ENCODE results near the gene DCUN1D3.
A peak's percentile ranks its signal among the peaks of the same experiment; 100 is the strongest.

The DCUN1D3 gene

GRCh38 chr16:20916942-20917341 is 16.8 kb upstream of the DCUN1D3 start:
- H3K36me3 ChIP-seq (ENCODE audit: control insufficient read depth in 1 of 2, insufficient read depth in 2 of 2, low read length in 2 of 2) = peaks cover 0 to 3% of the 10 kb centered on the region in 2 donors
- H3K27ac ChIP-seq (ENCODE audit: low read length) = no peak overlapping the region
- H3K4me1 ChIP-seq (ENCODE audit: control insufficient read depth in 1 of 2, insufficient read depth in 2 of 2, low read length in 2 of 2) = peaks cover 0 to 10% of the 10 kb centered on the region in 2 donors
- no peaks in the 10 kb centered on the region for H3K9me3 ChIP-seq (ENCODE audit: control insufficient read depth in 1 of 2, low read length in 2 of 2)
- no peaks in the 10 kb centered on the region for H3K27me3 ChIP-seq (ENCODE audit: low read depth, low read length)
- no peak overlapping the region for H3K4me3 ChIP-seq (ENCODE audit: low read depth in 1 of 2, low read length in 2 of 2)

- H3K4me1 ChIP-seq (ENCODE audit: control insufficient read depth in 1 of 2, insufficient read depth in 2 of 2, low read length in 2 of 2) = peaks cover 0 to 10% of the 10 kb centered on the region in 2 donors
- H3K4me3 ChIP-seq (ENCODE audit: low read depth in 1 of 2, low read length in 2 of 2) = no peak overlapping the region
- H3K27me3 ChIP-seq (ENCODE audit: low read depth, low read length) = no peaks in the 10 kb centered on the region
- no peaks in the 10 kb centered on the region for H3K9me3 ChIP-seq (ENCODE audit: control insufficient read depth in 1 of 2, low read length in 2 of 2)
- peaks cover 0 to 3% of the 10 kb centered on the region in 2 donors for H3K36me3 ChIP-seq (ENCODE audit: control insufficient read depth in 1 of 2, insufficient read depth in 2 of 2, low read length in 2 of 2)
- no peak overlapping the region for H3K27ac ChIP-seq (ENCODE audit: low read length)
Observed at GRCh38 chr16:20916289-20916688, 16.1 kb upstream of the DCUN1D3 start.

- Histone ChIP-seq H3K27ac (ENCODE audit: low read length) (peak overlapping the region; percentile 78), H3K4me3 (ENCODE audit: low read depth in 1 of 2, low read length in 2 of 2) (no peak overlapping the region), H3K27me3 (ENCODE audit: low read depth, low read length) (no peaks in the 10 kb centered on the region), H3K9me3 (ENCODE audit: control insufficient read depth in 1 of 2, low read length in 2 of 2) (no peaks in the 10 kb centered on the region), H3K4me1 (ENCODE audit: control insufficient read depth in 1 of 2, insufficient read depth in 2 of 2, low read length in 2 of 2) (peaks cover 0 to 14% of the 10 kb centered on the region in 2 donors), H3K36me3 (ENCODE audit: control insufficient read depth in 1 of 2, insufficient read depth in 2 of 2, low read length in 2 of 2) (no peaks in the 10 kb centered on the region)
Observed at GRCh38 chr16:20911361-20911760, 11.2 kb upstream of the DCUN1D3 start.

- H3K36me3 ChIP-seq (ENCODE audit: control insufficient read depth in 1 of 2, insufficient read depth in 2 of 2, low read length in 2 of 2) = peaks cover 0 to 5% of the 10 kb centered on the region in 2 donors
- no peak overlapping the region for H3K4me3 ChIP-seq (ENCODE audit: low read depth in 1 of 2, low read length in 2 of 2)
- no peaks in the 10 kb centered on the region for H3K9me3 ChIP-seq (ENCODE audit: control insufficient read depth in 1 of 2, low read length in 2 of 2)
- H3K27ac ChIP-seq (ENCODE audit: low read length) = peak overlapping the region; percentile 78
- H3K27me3 ChIP-seq (ENCODE audit: low read depth, low read length) = no peaks in the 10 kb centered on the region
- H3K4me1 ChIP-seq (ENCODE audit: control insufficient read depth in 1 of 2, insufficient read depth in 2 of 2, low read length in 2 of 2) = peaks cover 3 to 19% of the 10 kb centered on the region in 2 donors
Observed at GRCh38 chr16:20910781-20911321, 10.7 kb upstream of the DCUN1D3 start.

GRCh38 chr16:20906341-20907255 is 6.4 kb upstream of the DCUN1D3 start:
- Histone ChIP-seq H3K27ac (ENCODE audit: low read length) (peak overlapping the region; percentile 83), H3K27me3 (ENCODE audit: low read depth, low read length) (no peaks in the 10 kb centered on the region), H3K4me3 (ENCODE audit: low read depth in 1 of 2, low read length in 2 of 2) (peak overlapping the region in 1 of 2 donors; percentile 14), H3K9me3 (ENCODE audit: control insufficient read depth in 1 of 2, low read length in 2 of 2) (no peaks in the 10 kb centered on the region), H3K4me1 (ENCODE audit: control insufficient read depth in 1 of 2, insufficient read depth in 2 of 2, low read length in 2 of 2) (peaks cover 27 to 46% of the 10 kb centered on the region in 2 donors), H3K36me3 (ENCODE audit: control insufficient read depth in 1 of 2, insufficient read depth in 2 of 2, low read length in 2 of 2) (peaks cover 0 to 6% of the 10 kb centered on the region in 2 donors)

- no peaks in the 10 kb centered on the region for H3K9me3 ChIP-seq (ENCODE audit: control insufficient read depth in 1 of 2, low read length in 2 of 2)
- peaks cover 0 to 7% of the 10 kb centered on the region in 2 donors for H3K36me3 ChIP-seq (ENCODE audit: control insufficient read depth in 1 of 2, insufficient read depth in 2 of 2, low read length in 2 of 2)
- no peaks in the 10 kb centered on the region for H3K27me3 ChIP-seq (ENCODE audit: low read depth, low read length)
- peaks cover 27 to 46% of the 10 kb centered on the region in 2 donors for H3K4me1 ChIP-seq (ENCODE audit: control insufficient read depth in 1 of 2, insufficient read depth in 2 of 2, low read length in 2 of 2)
- peak overlapping the region; percentile 83 for H3K27ac ChIP-seq (ENCODE audit: low read length)
- H3K4me3 ChIP-seq (ENCODE audit: low read depth in 1 of 2, low read length in 2 of 2) = peak overlapping the region in 1 of 2 donors; percentile 14
Observed at GRCh38 chr16:20905576-20905975, 5.4 kb upstream of the DCUN1D3 start.

- peaks cover 27 to 46% of the 10 kb centered on the region in 2 donors for H3K4me1 ChIP-seq (ENCODE audit: control insufficient read depth in 1 of 2, insufficient read depth in 2 of 2, low read length in 2 of 2)
- peaks cover 0 to 9% of the 10 kb centered on the region in 2 donors for H3K36me3 ChIP-seq (ENCODE audit: control insufficient read depth in 1 of 2, insufficient read depth in 2 of 2, low read length in 2 of 2)
- H3K4me3 ChIP-seq (ENCODE audit: low read depth in 1 of 2, low read length in 2 of 2) = peak overlapping the region in 1 of 2 donors; percentile 26
- H3K27me3 ChIP-seq (ENCODE audit: low read depth, low read length) = no peaks in the 10 kb centered on the region
- H3K27ac ChIP-seq (ENCODE audit: low read length) = peak overlapping the region; percentile 83
- H3K9me3 ChIP-seq (ENCODE audit: control insufficient read depth in 1 of 2, low read length in 2 of 2) = no peaks in the 10 kb centered on the region
Observed at GRCh38 chr16:20904507-20905081, 4.4 kb upstream of the DCUN1D3 start.

- H3K4me3 ChIP-seq (ENCODE audit: low read depth in 1 of 2, low read length in 2 of 2) = peak overlapping the region in 1 of 2 donors; percentile 26
- H3K36me3 ChIP-seq (ENCODE audit: control insufficient read depth in 1 of 2, insufficient read depth in 2 of 2, low read length in 2 of 2) = peaks cover 0 to 9% of the 10 kb centered on the region in 2 donors
- no peaks in the 10 kb centered on the region for H3K27me3 ChIP-seq (ENCODE audit: low read depth, low read length)
- H3K9me3 ChIP-seq (ENCODE audit: control insufficient read depth in 1 of 2, low read length in 2 of 2) = no peaks in the 10 kb centered on the region
- peak overlapping the region; percentile 83 for H3K27ac ChIP-seq (ENCODE audit: low read length)
- peaks cover 30 to 50% of the 10 kb centered on the region in 2 donors for H3K4me1 ChIP-seq (ENCODE audit: control insufficient read depth in 1 of 2, insufficient read depth in 2 of 2, low read length in 2 of 2)
Observed at GRCh38 chr16:20903899-20904506, 3.8 kb upstream of the DCUN1D3 start.

GRCh38 chr16:20903116-20903898 is 3.1 kb upstream of the DCUN1D3 start:
- H3K36me3 ChIP-seq (ENCODE audit: control insufficient read depth in 1 of 2, insufficient read depth in 2 of 2, low read length in 2 of 2) = peaks cover 0 to 9% of the 10 kb centered on the region in 2 donors
- H3K27ac ChIP-seq (ENCODE audit: low read length) = peak overlapping the region; percentile 83
- H3K4me3 ChIP-seq (ENCODE audit: low read depth in 1 of 2, low read length in 2 of 2) = no peak overlapping the region
- no peaks in the 10 kb centered on the region for H3K27me3 ChIP-seq (ENCODE audit: low read depth, low read length)
- H3K9me3 ChIP-seq (ENCODE audit: control insufficient read depth in 1 of 2, low read length in 2 of 2) = no peaks in the 10 kb centered on the region
- peaks cover 37 to 57% of the 10 kb centered on the region in 2 donors for H3K4me1 ChIP-seq (ENCODE audit: control insufficient read depth in 1 of 2, insufficient read depth in 2 of 2, low read length in 2 of 2)

GRCh38 chr16:20902426-20902825 is 2.3 kb upstream of the DCUN1D3 start:
- H3K4me3 ChIP-seq (ENCODE audit: low read depth in 1 of 2, low read length in 2 of 2) = peak overlapping the region in 1 of 2 donors; percentile 88
- peaks cover 38 to 58% of the 10 kb centered on the region in 2 donors for H3K4me1 ChIP-seq (ENCODE audit: control insufficient read depth in 1 of 2, insufficient read depth in 2 of 2, low read length in 2 of 2)
- no peaks in the 10 kb centered on the region for H3K9me3 ChIP-seq (ENCODE audit: control insufficient read depth in 1 of 2, low read length in 2 of 2)
- H3K27ac ChIP-seq (ENCODE audit: low read length) = no peak overlapping the region
- no peaks in the 10 kb centered on the region for H3K27me3 ChIP-seq (ENCODE audit: low read depth, low read length)
- peaks cover 0 to 9% of the 10 kb centered on the region in 2 donors for H3K36me3 ChIP-seq (ENCODE audit: control insufficient read depth in 1 of 2, insufficient read depth in 2 of 2, low read length in 2 of 2)

All from muscle layer of duodenum (tissue), 2 donors.